22Rv1 (cell line): ENCODE data around the gene PSMB2.

ENCODE experiments used
- CTCF ChIP-seq: fragments of 450-650 bp; IDR thresholded peaks from 2 replicates; pipeline ENCODE4 v1.5.1; 2017; ENCODE audit warnings: mild to moderate bottlenecking
- ZFX ChIP-seq: fragments of 450-650 bp; IDR thresholded peaks from 2 replicates; pipeline ENCODE4 v1.6.1; 2017; ENCODE audit warnings: antibody characterized with exemption, borderline replicate concordance

- TF ChIP-seq ZFX = no peak
- no peak for TF ChIP-seq CTCF
Observed at GRCh38 chr1:35666216-35666615, 24.9 kb upstream of the PSMB2 start.
